ENCODE measurements around the gene STRAP. TPM values are rescaled to one million over a fixed set of nuclear protein-coding genes. Genes with fewer than 3 reads are reported as not detected.

The STRAP gene
- total RNA-seq, 3 donors from 2014 or later (not counting 1 experiment from before 2014, with no cell fraction given), result 90.7 to 117 (median 91.0) TPM

GRCh38 chr12:15933751-15934150 is 51.6 kb downstream of the STRAP start:
- 100% methylated on average over 3 of the region's 3 CpGs for WGBS (ENCODE audit: insufficient coverage)
- no peaks in the 10 kb centered on the region for H3K9me3 Mint-ChIP-seq
- no peak overlapping the region for H3K4me3 Mint-ChIP-seq
- intact Hi-C loops (cut with micrococcal nuclease), result no loop called here
- Histone ChIP-seq H3K4me1 (ENCODE audit: control insufficient read depth, insufficient read depth, low read length) (no peaks in the 10 kb centered on the region), H3K4me3 (ENCODE audit: low read length) (no peak overlapping the region), H3K9me3 (ENCODE audit: control insufficient read depth, insufficient read depth, low read length) (peaks cover 3% of the 10 kb centered on the region), H3K27ac (ENCODE audit: low read length) (no peak overlapping the region), H3K27me3 (ENCODE audit: control insufficient read depth, insufficient read depth, low read length) (no peaks in the 10 kb centered on the region), H3K36me3 (ENCODE audit: control insufficient read depth, insufficient read depth, low read length) (no peaks in the 10 kb centered on the region)
- H3K27me3 Mint-ChIP-seq (ENCODE audit: low read depth in 2 of 2), result no peaks in the 10 kb centered on the region
- DNase-seq, result no peak
- H3K27ac Mint-ChIP-seq, result no peak overlapping the region
- no peak for TF ChIP-seq CTCF (IDR thresholded peaks at IDR 0.05)
- H3K36me3 Mint-ChIP-seq, result peaks cover 2% of the 10 kb centered on the region
- no peak for ATAC-seq
- H3K4me1 Mint-ChIP-seq, result peaks cover 24 to 34% of the 10 kb centered on the region in 2 donors

DNA sequence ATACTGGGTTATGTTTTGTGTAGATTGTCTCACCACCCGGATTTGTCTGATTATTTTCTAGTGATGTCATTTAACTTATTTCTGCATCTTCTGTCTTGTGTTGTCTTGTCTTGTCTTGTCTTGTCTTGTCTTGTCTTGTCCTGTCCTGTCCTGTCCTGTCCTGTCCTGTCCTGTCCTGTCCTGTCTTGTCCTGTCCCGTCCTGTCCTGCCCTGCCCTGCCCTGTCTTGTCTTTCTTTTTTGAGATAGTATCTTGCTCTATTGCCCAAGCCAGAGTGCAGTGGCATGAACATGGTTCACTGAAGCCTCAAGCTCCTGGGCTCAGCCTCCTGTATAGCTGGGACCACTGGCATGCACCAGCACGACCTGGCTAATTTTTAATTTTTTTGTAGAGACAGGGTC is 54.6 kb downstream of the STRAP start:
- Histone ChIP-seq H3K9me3 (ENCODE audit: control insufficient read depth, insufficient read depth, low read length) (peaks cover 7% of the 10 kb centered on the region), H3K4me3 (ENCODE audit: low read length) (no peak overlapping the region), H3K4me1 (ENCODE audit: control insufficient read depth, insufficient read depth, low read length) (no peaks in the 10 kb centered on the region), H3K27ac (ENCODE audit: low read length) (no peak overlapping the region), H3K27me3 (ENCODE audit: control insufficient read depth, insufficient read depth, low read length) (no peaks in the 10 kb centered on the region), H3K36me3 (ENCODE audit: control insufficient read depth, insufficient read depth, low read length) (no peaks in the 10 kb centered on the region)
- no peak for ATAC-seq
- intact Hi-C loops (cut with micrococcal nuclease), result no loop called here
- Mint-ChIP-seq H3K36me3 (peaks cover 8% of the 10 kb centered on the region), H3K9me3 (peaks cover 4% of the 10 kb centered on the region in 2 donors), H3K27me3 (ENCODE audit: low read depth in 2 of 2) (no peaks in the 10 kb centered on the region), H3K27ac (no peak overlapping the region), H3K4me1 (peaks cover 29 to 32% of the 10 kb centered on the region in 2 donors), H3K4me3 (no peak overlapping the region)
- WGBS (ENCODE audit: insufficient coverage), result 92% methylated on average over 2 of the region's 3 CpGs
- no peak for TF ChIP-seq CTCF (IDR thresholded peaks at IDR 0.05)
- no peak for DNase-seq

DNA sequence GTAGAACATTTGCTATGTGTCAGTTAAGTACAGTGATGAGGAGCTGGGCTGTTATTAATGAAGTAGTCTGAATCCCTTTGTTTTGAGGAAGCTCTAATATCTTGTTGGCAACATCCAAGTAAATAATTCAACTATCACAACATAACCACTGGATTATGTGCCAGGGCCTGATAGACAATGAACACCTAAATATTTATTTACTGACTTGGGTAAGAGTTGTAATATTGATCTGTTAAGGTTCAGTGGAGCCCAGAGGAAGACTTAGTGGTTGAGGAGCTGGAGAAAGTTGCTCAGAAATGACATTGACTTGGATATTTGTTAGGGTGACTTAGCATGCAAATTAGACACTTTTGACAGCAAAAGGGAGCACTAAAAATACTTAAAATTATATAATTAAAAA is 55.7 kb downstream of the STRAP start:
- ATAC-seq (no peak), DNase-seq (no peak)
- no peaks in the 10 kb centered on the region for H3K36me3 ChIP-seq (ENCODE audit: control insufficient read depth, insufficient read depth, low read length)
- H3K27me3 Mint-ChIP-seq (ENCODE audit: low read depth in 2 of 2), result no peaks in the 10 kb centered on the region
- no peak overlapping the region for H3K4me3 ChIP-seq (ENCODE audit: low read length)
- H3K27ac Mint-ChIP-seq, result peak overlapping the region in 1 of 2 donors; percentile 9
- H3K36me3 Mint-ChIP-seq, result peaks cover 8% of the 10 kb centered on the region
- no peak overlapping the region for H3K27ac ChIP-seq (ENCODE audit: low read length)
- H3K4me3 Mint-ChIP-seq, result no peak overlapping the region
- H3K27me3 ChIP-seq (ENCODE audit: control insufficient read depth, insufficient read depth, low read length), result no peaks in the 10 kb centered on the region
- peaks cover 39 to 40% of the 10 kb centered on the region in 2 donors for H3K4me1 Mint-ChIP-seq
- peaks cover 7% of the 10 kb centered on the region for H3K9me3 ChIP-seq (ENCODE audit: control insufficient read depth, insufficient read depth, low read length)
- H3K4me1 ChIP-seq (ENCODE audit: control insufficient read depth, insufficient read depth, low read length), result no peaks in the 10 kb centered on the region
- TF ChIP-seq CTCF (IDR thresholded peaks at IDR 0.05), result no peak
- peaks cover 4% of the 10 kb centered on the region in 2 donors for H3K9me3 Mint-ChIP-seq
- intact Hi-C loops (cut with micrococcal nuclease), result no loop called here

GRCh38 chr12:15939111-15939510 is 56.9 kb downstream of the STRAP start:
- Mint-ChIP-seq H3K4me3 (no peak overlapping the region), H3K36me3 (peaks cover 8% of the 10 kb centered on the region), H3K27ac (peak overlapping the region; percentile 18 to 82), H3K27me3 (ENCODE audit: low read depth in 2 of 2) (no peaks in the 10 kb centered on the region), H3K9me3 (peaks cover 4% of the 10 kb centered on the region in 2 donors), H3K4me1 (peaks cover 40% of the 10 kb centered on the region in 2 donors)
- no peak for DNase-seq
- H3K4me1 ChIP-seq (ENCODE audit: control insufficient read depth, insufficient read depth, low read length), result no peaks in the 10 kb centered on the region
- no peak overlapping the region for H3K27ac ChIP-seq (ENCODE audit: low read length)
- TF ChIP-seq CTCF (IDR thresholded peaks at IDR 0.05), result no peak
- intact Hi-C loops (cut with micrococcal nuclease), result no loop called here
- H3K4me3 ChIP-seq (ENCODE audit: low read length), result no peak overlapping the region
- WGBS (ENCODE audit: insufficient coverage), result 100% methylated on average over 1 of the region's 1 CpG
- H3K36me3 ChIP-seq (ENCODE audit: control insufficient read depth, insufficient read depth, low read length), result no peaks in the 10 kb centered on the region
- H3K27me3 ChIP-seq (ENCODE audit: control insufficient read depth, insufficient read depth, low read length), result no peaks in the 10 kb centered on the region
- peaks cover 7% of the 10 kb centered on the region for H3K9me3 ChIP-seq (ENCODE audit: control insufficient read depth, insufficient read depth, low read length)
- ATAC-seq, result peak in 2 of 3 donors; percentile 54 to 60
